ENCODE results near the gene BPIFB1.

Gene BPIFB1

GRCh38 chr20:33338467-33339258 lies 55.6 kb downstream of the BPIFB1 start:
- H3K9me3 Mint-ChIP-seq, result no peaks in the 10 kb centered on the region
- TF ChIP-seq CTCF (IDR thresholded peaks at IDR 0.05; ENCODE audit: unreplicated experiment in 3 of 3), result no peak
- no peak overlapping the region for H3K4me3 Mint-ChIP-seq
- no peaks in the 10 kb centered on the region for H3K4me1 Mint-ChIP-seq
- peaks cover 10% of the 10 kb centered on the region for H3K27me3 Mint-ChIP-seq (ENCODE audit: low read depth)
- no peaks in the 10 kb centered on the region for H3K36me3 Mint-ChIP-seq (ENCODE audit: low read depth)
- no peak overlapping the region for H3K27ac Mint-ChIP-seq

- H3K9me3 Mint-ChIP-seq, result no peaks in the 10 kb centered on the region
- H3K27me3 Mint-ChIP-seq (ENCODE audit: low read depth), result peaks cover 4% of the 10 kb centered on the region
- no peaks in the 10 kb centered on the region for H3K4me1 Mint-ChIP-seq
- H3K36me3 Mint-ChIP-seq (ENCODE audit: low read depth), result no peaks in the 10 kb centered on the region
- TF ChIP-seq CTCF (IDR thresholded peaks at IDR 0.05; ENCODE audit: unreplicated experiment in 3 of 3), result no peak
- no peak overlapping the region for H3K4me3 Mint-ChIP-seq
- no peak overlapping the region for H3K27ac Mint-ChIP-seq
Measured at GRCh38 chr20:33339515-33340058, 56.6 kb downstream of the BPIFB1 start.

DNA sequence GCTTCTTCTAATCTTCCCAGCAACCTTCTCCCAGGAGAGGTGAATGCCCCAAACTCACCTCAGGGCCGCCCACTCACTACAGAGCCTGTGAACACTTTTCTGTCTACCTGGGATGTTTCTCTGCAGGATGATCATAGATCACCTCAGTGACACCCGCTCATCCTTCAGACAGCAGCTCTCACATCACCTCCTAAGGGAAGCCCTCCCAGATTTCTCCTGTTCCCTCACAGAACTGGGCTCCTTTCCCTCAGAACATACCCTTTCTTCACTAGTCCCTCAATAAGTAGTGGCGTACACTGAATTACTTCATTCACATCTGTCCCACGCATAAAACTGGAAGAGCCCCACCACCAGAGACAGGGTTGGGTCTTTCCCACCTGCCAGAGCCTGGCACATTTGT lies 60.5 kb downstream of the BPIFB1 start:
- Mint-ChIP-seq H3K4me1 (no peaks in the 10 kb centered on the region), H3K27me3 (ENCODE audit: low read depth) (no peaks in the 10 kb centered on the region), H3K9me3 (no peaks in the 10 kb centered on the region), H3K4me3 (no peak overlapping the region), H3K36me3 (ENCODE audit: low read depth) (no peaks in the 10 kb centered on the region), H3K27ac (no peak overlapping the region)
- TF ChIP-seq CTCF (IDR thresholded peaks at IDR 0.05; ENCODE audit: unreplicated experiment in 3 of 3), result no peak

- no peaks in the 10 kb centered on the region for H3K9me3 Mint-ChIP-seq
- H3K27me3 Mint-ChIP-seq (ENCODE audit: low read depth), result no peaks in the 10 kb centered on the region
- peaks cover 8% of the 10 kb centered on the region for H3K36me3 Mint-ChIP-seq (ENCODE audit: low read depth)
- H3K4me3 Mint-ChIP-seq, result no peak overlapping the region
- no peak for TF ChIP-seq CTCF (IDR thresholded peaks at IDR 0.05; ENCODE audit: unreplicated experiment in 3 of 3)
- H3K4me1 Mint-ChIP-seq, result no peaks in the 10 kb centered on the region
- no peak overlapping the region for H3K27ac Mint-ChIP-seq
Measured at GRCh38 chr20:33345342-33345741, 62.3 kb downstream of the BPIFB1 start.

DNA sequence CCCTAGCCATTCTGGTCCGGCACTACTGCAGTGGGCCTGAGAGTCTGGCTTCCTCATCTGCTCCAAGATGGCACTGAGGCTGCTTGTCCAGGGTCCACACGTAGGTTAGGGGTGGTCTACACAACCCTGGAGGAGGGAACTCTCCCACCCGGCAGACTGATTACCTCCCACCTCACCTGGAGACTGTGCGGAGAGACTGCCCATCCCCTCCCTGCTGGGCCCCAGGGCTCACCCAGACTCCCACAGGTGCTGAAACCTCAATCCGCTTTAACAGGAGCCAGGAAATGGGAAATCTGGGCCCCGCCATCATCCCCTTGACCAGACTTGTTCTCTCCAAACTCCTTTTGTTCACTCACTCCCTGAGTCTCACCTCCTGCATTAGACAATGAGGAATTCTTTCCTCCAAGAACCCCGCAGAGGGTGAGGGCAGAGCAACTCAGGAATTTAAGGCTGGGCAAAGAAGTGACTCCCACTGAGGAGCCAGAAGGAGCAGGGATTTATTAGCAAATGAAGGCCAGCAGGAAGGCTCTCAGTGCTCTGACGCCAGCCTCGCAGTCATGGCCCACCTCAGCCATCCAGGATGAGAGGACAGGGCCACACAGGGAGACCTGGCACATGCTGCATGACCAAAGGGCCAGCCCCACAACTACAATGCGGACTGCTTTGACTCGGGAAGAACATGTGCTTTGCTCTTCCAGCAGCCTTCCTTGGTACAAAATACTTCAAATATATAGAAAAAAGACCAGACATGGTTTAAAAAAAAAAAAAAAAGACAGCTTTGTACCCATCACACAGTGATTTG lies 65.3 kb downstream of the BPIFB1 start:
- Mint-ChIP-seq H3K36me3 (ENCODE audit: low read depth) (peaks cover 8% of the 10 kb centered on the region), H3K27me3 (ENCODE audit: low read depth) (no peaks in the 10 kb centered on the region), H3K9me3 (no peaks in the 10 kb centered on the region), H3K27ac (no peak overlapping the region), H3K4me3 (no peak overlapping the region), H3K4me1 (no peaks in the 10 kb centered on the region)
- TF ChIP-seq CTCF (IDR thresholded peaks at IDR 0.05; ENCODE audit: unreplicated experiment in 3 of 3), result no peak
